Measurements from ENCODE around the gene GJD4.

Gene GJD4

GRCh38 chr10:35579116-35579515 lies 26.0 kb upstream of the GJD4 start:
- no peak for DNase-seq (ENCODE audit: low read depth in 2 of 2)

- DNase-seq (ENCODE audit: low read depth in 2 of 2) = no peak
These were observed 25.3 kb upstream of the GJD4 start for GRCh38 chr10:35579726-35580422.

- no peak for DNase-seq (ENCODE audit: low read depth in 2 of 2)
These were observed 24.7 kb upstream of the GJD4 start for GRCh38 chr10:35580423-35580770.

DNA sequence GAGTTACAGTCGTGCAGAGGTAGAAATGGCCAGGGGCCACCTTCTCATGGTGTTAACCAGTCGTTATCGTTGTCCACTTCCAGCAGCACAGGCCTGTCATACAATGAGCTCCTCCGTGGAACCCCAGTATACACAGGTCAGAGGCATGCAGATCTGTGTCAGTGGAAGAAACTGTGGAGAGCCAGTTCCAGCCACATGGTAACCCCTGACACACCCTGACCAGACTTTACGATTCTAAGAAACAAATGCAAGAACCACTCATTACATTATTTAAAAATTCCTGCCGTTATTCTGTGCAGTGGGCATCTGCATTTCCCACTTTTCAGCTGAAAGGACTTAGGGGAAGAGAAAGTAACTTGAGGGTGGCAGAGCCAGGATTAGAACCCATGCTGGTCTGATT lies 23.5 kb upstream of the GJD4 start:
- no peak for DNase-seq (ENCODE audit: low read depth in 2 of 2)

GRCh38 chr10:35584946-35585345 lies 20.2 kb upstream of the GJD4 start:
- no peak for DNase-seq (ENCODE audit: low read depth in 2 of 2)

DNA sequence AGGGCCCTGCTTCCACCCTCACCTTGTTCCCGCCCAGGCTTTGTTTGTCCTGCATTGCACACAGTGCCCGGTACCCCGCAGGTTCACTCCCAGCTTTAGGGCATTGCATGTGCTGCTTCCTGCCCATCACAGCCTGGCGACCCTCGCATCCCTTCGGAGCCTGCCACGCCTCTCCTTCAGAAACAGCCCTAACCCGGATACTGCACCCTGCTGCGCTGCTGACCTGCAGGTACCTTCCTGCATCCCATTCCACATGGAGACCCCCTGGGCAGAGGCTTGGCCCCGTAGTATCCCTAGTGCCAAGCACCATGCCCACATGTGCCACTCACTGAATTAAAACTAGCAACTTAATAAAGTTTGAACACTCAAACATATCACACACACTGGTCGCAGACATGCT lies 19.8 kb upstream of the GJD4 start:
- no peak for DNase-seq (ENCODE audit: low read depth in 2 of 2)

GRCh38 chr10:35585903-35586535 lies 19.1 kb upstream of the GJD4 start:
- no peak for DNase-seq (ENCODE audit: low read depth in 2 of 2)

DNA sequence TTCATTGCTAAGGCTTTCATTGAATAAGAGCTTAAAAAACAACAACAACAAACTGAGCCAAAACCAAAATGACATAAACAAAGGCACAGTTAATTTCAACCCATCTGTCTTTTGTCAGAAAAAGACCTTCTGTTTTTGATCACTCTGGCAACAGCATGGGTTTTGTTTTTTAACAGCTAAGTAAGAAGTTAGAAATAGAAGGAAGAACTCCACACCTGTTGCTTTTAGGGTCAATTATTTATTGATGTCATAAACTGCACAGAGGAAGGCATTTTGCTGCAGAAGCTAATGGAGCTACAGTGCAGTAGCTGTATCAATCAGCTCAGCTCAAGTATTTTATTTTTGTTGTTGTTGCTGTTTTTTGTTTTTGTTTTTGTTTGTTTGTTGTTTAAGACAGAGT lies 16.3 kb upstream of the GJD4 start:
- no peak for DNase-seq (ENCODE audit: low read depth in 2 of 2)

DNA sequence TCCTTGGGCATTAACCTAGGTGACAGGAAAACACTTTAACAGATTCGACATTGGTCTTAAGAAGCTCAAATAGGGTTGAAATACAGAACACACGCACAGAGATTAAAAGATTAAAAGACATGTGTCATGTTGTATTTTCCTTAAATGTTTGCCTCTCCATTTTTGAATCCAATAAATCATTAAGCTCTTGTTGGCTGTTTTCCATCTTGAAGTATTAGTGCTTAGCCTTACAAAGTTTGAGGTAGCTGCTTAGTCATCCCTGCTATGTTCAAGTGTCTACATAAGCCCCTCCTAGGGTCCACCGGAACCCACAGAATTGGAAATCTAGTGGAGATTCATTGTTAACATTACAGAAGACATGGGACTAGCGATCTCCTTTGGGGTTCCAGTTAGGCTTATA lies 12.7 kb upstream of the GJD4 start:
- DNase-seq (ENCODE audit: low read depth in 2 of 2) = no peak

- no peak for DNase-seq (ENCODE audit: low read depth in 2 of 2)
These were observed 10.7 kb upstream of the GJD4 start for GRCh38 chr10:35594115-35595079.

DNA sequence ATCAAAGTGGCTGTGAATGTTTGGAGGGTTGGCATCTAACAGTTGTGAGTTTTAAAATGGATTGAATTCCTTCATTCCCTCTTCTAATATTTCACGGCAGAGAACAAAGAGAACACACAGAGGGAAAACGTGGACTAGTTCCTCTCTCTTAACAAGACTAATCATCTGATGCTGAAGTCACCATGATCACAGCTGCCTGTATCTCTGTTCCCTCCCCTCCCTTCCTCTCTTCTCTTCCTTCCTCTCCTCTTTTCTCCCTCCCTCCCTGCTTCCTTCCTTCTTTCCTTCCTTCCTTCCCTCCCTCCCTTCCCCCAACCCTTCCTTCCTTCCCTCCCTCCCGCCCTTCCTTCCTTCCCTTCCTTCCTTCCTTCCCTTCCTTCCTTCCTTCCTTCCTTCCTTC lies 10.0 kb upstream of the GJD4 start:
- no peak for DNase-seq (ENCODE audit: low read depth in 2 of 2)

DNA sequence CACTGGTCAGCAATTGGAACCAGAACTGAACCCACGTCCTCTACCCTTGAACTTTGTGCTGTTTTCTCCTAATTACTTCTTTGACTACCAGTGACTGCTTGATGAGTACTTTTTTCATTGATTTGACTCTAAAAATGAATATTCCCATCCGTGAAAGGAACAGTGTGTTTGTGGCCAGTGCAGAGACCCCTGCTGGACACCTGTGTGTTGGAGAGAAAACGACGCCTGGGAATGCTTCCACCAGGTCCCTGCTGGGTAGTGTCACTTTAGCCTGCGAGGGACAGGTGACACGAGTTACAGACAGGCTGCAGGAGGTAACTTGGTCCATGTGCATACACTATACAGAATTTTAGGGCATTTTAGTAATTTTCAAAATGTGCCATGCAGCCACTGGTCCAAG lies 6.8 kb upstream of the GJD4 start:
- no peak for DNase-seq (ENCODE audit: low read depth in 2 of 2)

GRCh38 chr10:35600193-35600592 lies 4.9 kb upstream of the GJD4 start:
- no peak for DNase-seq (ENCODE audit: low read depth in 2 of 2)

- DNase-seq (ENCODE audit: low read depth in 2 of 2) = no peak
These were observed 1.3 kb downstream of the GJD4 start for GRCh38 chr10:35606430-35606829.

DNA sequence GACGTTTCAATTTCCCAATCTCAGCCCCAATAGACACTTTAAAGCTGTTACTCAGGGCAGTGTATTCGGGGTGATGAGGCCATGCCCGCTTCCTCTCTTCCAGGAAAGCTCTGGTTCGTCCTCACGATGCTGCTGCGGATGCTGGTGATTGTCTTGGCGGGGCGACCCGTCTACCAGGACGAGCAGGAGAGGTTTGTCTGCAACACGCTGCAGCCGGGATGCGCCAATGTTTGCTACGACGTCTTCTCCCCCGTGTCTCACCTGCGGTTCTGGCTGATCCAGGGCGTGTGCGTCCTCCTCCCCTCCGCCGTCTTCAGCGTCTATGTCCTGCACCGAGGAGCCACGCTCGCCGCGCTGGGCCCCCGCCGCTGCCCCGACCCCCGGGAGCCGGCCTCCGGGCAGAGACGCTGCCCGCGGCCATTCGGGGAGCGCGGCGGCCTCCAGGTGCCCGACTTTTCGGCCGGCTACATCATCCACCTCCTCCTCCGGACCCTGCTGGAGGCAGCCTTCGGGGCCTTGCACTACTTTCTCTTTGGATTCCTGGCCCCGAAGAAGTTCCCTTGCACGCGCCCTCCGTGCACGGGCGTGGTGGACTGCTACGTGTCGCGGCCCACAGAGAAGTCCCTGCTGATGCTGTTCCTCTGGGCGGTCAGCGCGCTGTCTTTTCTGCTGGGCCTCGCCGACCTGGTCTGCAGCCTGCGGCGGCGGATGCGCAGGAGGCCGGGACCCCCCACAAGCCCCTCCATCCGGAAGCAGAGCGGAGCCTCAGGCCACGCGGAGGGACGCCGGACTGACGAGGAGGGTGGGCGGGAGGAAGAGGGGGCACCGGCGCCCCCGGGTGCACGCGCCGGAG lies 2.6 kb downstream of the GJD4 start:
- no peak for DNase-seq (ENCODE audit: low read depth in 2 of 2)

DNA sequence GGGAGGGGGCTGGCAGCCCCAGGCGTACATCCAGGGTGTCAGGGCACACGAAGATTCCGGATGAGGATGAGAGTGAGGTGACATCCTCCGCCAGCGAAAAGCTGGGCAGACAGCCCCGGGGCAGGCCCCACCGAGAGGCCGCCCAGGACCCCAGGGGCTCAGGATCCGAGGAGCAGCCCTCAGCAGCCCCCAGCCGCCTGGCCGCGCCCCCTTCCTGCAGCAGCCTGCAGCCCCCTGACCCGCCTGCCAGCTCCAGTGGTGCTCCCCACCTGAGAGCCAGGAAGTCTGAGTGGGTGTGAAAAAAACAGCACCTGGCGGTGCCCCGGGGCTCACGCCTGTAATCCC lies 3.2 kb downstream of the GJD4 start:
- DNase-seq (ENCODE audit: low read depth in 2 of 2) = no peak

GRCh38 chr10:35611750-35612149 lies 6.6 kb downstream of the GJD4 start:
- no peak for DNase-seq (ENCODE audit: low read depth in 2 of 2)

GRCh38 chr10:35612385-35613106 lies 7.4 kb downstream of the GJD4 start:
- no peak for DNase-seq (ENCODE audit: low read depth in 2 of 2)

DNA sequence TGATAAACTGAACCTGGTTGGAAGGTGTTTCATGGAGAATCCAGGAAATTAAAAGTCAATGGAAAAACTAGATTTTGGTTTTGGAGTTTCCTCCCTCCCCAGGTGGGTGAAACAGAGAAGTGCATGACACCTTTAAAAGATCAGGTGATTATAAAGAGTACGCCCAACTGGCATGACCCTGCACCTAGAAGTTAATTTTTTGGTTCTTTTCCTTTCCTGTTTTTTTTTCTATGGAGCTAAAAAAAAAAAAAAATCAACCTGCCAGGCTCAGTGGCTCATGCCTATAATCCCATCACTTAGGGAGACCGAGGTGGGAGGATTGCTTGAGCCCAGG lies 7.9 kb downstream of the GJD4 start:
- no peak for DNase-seq (ENCODE audit: low read depth in 2 of 2)

DNA sequence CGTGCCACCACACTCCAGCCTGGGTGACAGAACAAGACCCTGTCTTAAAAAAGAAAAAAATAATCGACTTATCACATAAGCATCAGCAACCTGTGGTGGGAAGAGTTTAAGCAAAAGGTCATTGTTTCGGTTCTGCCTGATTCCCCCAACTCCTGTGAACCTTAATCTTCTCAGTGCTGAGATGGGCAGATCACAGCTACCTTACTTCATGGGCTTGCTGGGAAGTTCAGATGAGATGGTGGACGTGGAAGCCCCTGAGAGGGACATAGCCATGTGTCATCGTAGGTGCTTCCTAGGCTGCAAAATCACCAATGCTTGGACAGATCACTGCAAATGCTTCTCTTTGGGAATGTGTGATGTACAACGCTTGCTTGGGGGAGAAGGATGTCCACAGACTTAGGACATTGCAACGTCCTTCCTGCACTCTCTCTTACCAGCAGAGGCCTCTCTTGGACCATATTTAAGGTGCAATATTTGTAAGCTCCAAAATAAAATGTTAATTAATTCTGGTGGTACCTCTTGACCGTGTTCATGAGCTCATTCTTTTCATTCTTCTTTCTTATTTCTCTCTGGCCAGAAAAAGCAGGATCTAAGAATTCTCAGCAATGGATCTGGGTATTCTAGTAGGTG lies 8.6 kb downstream of the GJD4 start:
- no peak for DNase-seq (ENCODE audit: low read depth in 2 of 2)

DNA sequence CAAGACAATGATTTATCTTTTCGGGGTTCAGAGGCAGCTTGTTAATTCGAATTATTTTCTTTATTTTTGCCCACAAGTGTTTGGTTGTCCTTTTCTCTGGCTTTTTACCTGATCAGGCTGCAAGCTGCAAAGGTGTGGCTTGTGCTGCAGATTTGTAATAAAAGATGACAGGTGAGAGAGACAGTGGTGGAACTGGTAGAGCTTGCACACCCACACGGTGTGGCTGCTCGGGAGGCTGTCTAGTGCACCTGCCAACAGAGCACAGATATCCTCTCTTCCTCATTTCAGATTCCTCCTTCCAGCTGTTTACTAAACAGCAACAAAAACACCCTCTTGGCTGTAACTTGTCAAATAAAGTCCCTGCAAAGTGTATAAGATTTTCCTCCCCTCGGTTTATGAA lies 9.2 kb downstream of the GJD4 start:
- DNase-seq (ENCODE audit: low read depth in 2 of 2) = no peak
